Epithelial cell of proximal tubule (primary cell): ENCODE results near the gene SLC6A12. TPM values are rescaled to one million over a fixed set of nuclear protein-coding genes. Genes with fewer than 3 reads are reported as not detected.

ENCODE experiments used
- DNase-seq: peaks from one replicate; pipeline ENCODE4 v3.0.0-alpha.2; 2011; ENCODE audit warnings: low read depth
- H3K4me3 ChIP-seq: 2 replicates; pipeline ENCODE4 v1.5.1; 2011; ENCODE audit warnings: low read depth, mild to moderate bottlenecking, low read length
- total RNA-seq: library from RNA; depleted of rRNA; stranded (reverse); fragments of >200 nt; gene quantifications from 2 replicates; pipeline ENCODE4 v1.2.3, GENCODE V29; 2015
- TF ChIP-seq, protein P1 (sequence below): conservative IDR thresholded peaks from 2 replicates; pipeline ENCODE4 v1.5.1; 2012; ENCODE audit warnings: low read depth, mild to moderate bottlenecking, low read length

Gene SLC6A12
- total RNA-seq, 1 donor from 2014 or later, result not detected

DNA sequence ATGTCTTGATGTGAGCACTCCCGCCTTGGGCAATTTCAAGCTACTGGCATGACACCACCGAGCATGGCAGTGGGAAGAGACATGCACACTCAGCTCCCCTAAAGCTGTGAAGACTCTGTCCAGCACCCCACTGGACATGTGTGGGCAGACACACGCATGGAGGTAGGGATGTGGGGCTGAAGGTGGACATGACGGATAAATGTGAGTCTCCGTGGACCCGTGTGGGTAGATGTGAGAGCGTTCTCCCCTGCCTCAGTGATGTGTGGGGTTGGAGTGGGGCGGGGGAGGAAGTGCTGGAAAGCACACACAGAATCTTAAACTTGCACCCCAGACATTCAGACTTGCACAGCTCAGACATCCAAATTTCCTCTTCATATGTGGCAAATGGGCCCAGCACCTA is 12.6 kb downstream of the SLC6A12 start:
- DNase-seq, result no peak
- H3K4me3 ChIP-seq, result no peak overlapping the region
- TF ChIP-seq, protein P1, sequence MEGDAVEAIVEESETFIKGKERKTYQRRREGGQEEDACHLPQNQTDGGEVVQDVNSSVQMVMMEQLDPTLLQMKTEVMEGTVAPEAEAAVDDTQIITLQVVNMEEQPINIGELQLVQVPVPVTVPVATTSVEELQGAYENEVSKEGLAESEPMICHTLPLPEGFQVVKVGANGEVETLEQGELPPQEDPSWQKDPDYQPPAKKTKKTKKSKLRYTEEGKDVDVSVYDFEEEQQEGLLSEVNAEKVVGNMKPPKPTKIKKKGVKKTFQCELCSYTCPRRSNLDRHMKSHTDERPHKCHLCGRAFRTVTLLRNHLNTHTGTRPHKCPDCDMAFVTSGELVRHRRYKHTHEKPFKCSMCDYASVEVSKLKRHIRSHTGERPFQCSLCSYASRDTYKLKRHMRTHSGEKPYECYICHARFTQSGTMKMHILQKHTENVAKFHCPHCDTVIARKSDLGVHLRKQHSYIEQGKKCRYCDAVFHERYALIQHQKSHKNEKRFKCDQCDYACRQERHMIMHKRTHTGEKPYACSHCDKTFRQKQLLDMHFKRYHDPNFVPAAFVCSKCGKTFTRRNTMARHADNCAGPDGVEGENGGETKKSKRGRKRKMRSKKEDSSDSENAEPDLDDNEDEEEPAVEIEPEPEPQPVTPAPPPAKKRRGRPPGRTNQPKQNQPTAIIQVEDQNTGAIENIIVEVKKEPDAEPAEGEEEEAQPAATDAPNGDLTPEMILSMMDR, result no peak

- no peak for DNase-seq
- no peak overlapping the region for H3K4me3 ChIP-seq
- TF ChIP-seq, protein P1, result no peak
Measured at GRCh38 chr12:198705-199104, 15.3 kb downstream of the SLC6A12 start.

- TF ChIP-seq, protein P1, result no peak
- no peak for DNase-seq
- H3K4me3 ChIP-seq, result no peak overlapping the region
Measured at GRCh38 chr12:197911-198695, 15.9 kb downstream of the SLC6A12 start.

- H3K4me3 ChIP-seq, result no peak overlapping the region
- DNase-seq, result no peak
- TF ChIP-seq, protein P1, result no peak
Measured at GRCh38 chr12:197347-197746, 16.6 kb downstream of the SLC6A12 start.

GRCh38 chr12:196436-196835 is 17.5 kb downstream of the SLC6A12 start:
- no peak overlapping the region for H3K4me3 ChIP-seq
- TF ChIP-seq, protein P1, result no peak
- no peak for DNase-seq

DNA sequence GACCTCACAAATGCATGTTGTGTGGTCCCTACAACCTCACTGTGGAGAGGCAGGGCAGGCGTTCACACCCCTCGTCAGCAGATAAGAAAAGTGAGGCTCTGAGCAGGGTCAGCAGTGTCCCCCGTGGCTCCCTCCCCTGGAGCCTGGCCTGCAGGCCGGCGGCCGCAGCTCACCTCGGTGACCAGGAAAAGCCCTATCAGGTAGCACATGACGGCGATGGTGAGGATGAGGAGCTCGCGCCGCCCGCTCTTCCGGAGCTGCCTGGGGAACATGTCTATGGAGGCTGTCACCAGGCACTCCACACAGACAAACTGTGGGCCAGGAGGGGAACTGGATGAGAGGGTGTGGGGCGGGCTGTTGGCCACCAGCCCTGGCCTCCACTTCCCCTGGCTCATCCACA is 18.0 kb downstream of the SLC6A12 start:
- H3K4me3 ChIP-seq, result no peak overlapping the region
- DNase-seq, result no peak
- TF ChIP-seq, protein P1, result no peak

DNA sequence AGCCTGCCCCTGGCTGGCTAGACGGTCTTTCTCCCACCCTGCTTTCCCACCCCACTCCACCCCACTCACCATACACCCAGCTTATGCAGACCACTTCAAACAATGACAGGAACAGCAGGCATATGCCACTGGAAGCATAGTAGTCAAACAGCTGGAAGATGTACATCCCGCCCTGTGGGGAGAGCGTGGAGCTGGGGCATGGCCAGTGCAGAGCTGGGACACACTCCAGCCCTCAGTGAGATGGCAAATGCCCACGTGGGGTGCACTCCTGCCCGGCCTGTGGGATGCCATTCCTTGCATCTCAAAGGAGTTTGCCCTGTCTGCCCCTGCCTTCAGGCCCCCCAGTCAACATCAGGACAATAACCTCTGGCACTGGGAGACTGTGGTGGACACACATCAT is 18.8 kb downstream of the SLC6A12 start:
- H3K4me3 ChIP-seq, result no peak overlapping the region
- DNase-seq, result no peak
- TF ChIP-seq, protein P1, result no peak
